SKM-1 (cell line): ENCODE results near the gene DYNLT5.

Experiments
- DNase-seq: peaks from one replicate; lab custom pipeline; 2025; ENCODE audit not compliant: unreplicated experiment; lab: John Stamatoyannopoulos, UW

DYNLT5 gene

GRCh38 chr1:66747501-66747900 lies 4.8 kb upstream of the DYNLT5 start:
- no peak for DNase-seq

- no peak for DNase-seq
Observed at GRCh38 chr1:66750577-66750976, 1.7 kb upstream of the DYNLT5 start.

- no peak for DNase-seq
Observed at GRCh38 chr1:66751160-66751559, 1.1 kb upstream of the DYNLT5 start.

GRCh38 chr1:66752671-66753371 lies 562 bp downstream of the DYNLT5 start:
- no peak for DNase-seq

GRCh38 chr1:66757722-66758240 lies 5.5 kb downstream of the DYNLT5 start:
- DNase-seq: no peak

GRCh38 chr1:66758241-66758755 lies 6.0 kb downstream of the DYNLT5 start:
- DNase-seq: no peak

- no peak for DNase-seq
Observed at GRCh38 chr1:66760506-66760905, 8.2 kb downstream of the DYNLT5 start.

GRCh38 chr1:66761221-66761620 lies 9.0 kb downstream of the DYNLT5 start:
- DNase-seq: no peak

GRCh38 chr1:66764994-66765578 lies 12.8 kb downstream of the DYNLT5 start:
- DNase-seq: peak; percentile 16

GRCh38 chr1:66767626-66768025 lies 15.4 kb downstream of the DYNLT5 start:
- no peak for DNase-seq

GRCh38 chr1:66768965-66769364 lies 16.7 kb downstream of the DYNLT5 start:
- no peak for DNase-seq

GRCh38 chr1:66769512-66770229 lies 17.4 kb downstream of the DYNLT5 start:
- DNase-seq: no peak

- DNase-seq: no peak
Observed at GRCh38 chr1:66770240-66770639, 18.0 kb downstream of the DYNLT5 start.

GRCh38 chr1:66770694-66771093 lies 18.4 kb downstream of the DYNLT5 start:
- DNase-seq: no peak

GRCh38 chr1:66773227-66773626 lies 21.0 kb downstream of the DYNLT5 start:
- DNase-seq: no peak

GRCh38 chr1:66774438-66774837 lies 22.2 kb downstream of the DYNLT5 start:
- DNase-seq: no peak

GRCh38 chr1:66775646-66776045 lies 23.4 kb downstream of the DYNLT5 start:
- DNase-seq: no peak

- DNase-seq: no peak
Observed at GRCh38 chr1:66777831-66778230, 25.6 kb downstream of the DYNLT5 start.

- no peak for DNase-seq
Observed at GRCh38 chr1:66778266-66778665, 26.0 kb downstream of the DYNLT5 start.

GRCh38 chr1:66778969-66779368 lies 26.7 kb downstream of the DYNLT5 start:
- no peak for DNase-seq

GRCh38 chr1:66779475-66780078 lies 27.3 kb downstream of the DYNLT5 start:
- DNase-seq: no peak
